ENCODE results near the gene TMEM63C.
"Not testable (repeated sequence)": the region's sequence is repeated elsewhere in the genome, so short reads cannot be mapped to it uniquely, and the experiment has no call there.

TMEM63C gene

GRCh38 chr14:77157740-77158139 is 23.9 kb upstream of the TMEM63C start:
- DNase-seq = no peak

- no peak for DNase-seq
These were observed 23.3 kb upstream of the TMEM63C start for GRCh38 chr14:77158175-77158881.

- DNase-seq = no peak
These were observed 22.7 kb upstream of the TMEM63C start for GRCh38 chr14:77158882-77159255.

- DNase-seq = no peak
These were observed 20.6 kb upstream of the TMEM63C start for GRCh38 chr14:77161011-77161410.

GRCh38 chr14:77170045-77170444 is 11.6 kb upstream of the TMEM63C start:
- DNase-seq = no peak

DNA sequence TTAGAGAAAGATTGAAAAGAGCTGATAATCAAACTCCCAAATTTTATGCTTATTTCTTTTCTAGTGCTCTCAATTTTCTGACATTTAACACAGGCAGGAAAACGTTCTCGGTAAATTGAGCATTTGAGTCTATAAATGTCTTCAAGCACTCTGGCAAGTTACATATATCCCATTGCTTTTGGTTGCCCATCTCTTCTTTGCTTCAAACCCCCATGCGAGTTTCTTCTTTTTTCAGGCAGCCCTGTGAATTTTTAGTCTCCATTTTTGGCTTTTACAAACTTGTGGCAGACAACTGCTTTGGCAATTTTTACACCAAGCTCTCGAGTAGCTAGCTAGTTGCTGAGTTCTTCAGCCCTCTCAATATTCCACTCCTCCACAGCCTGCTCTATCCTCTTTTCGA is 8.7 kb upstream of the TMEM63C start:
- DNase-seq = no peak

- DNase-seq = not testable (repeated sequence)
These were observed 7.5 kb upstream of the TMEM63C start for GRCh38 chr14:77173911-77174617.

- DNase-seq = no peak
These were observed 5.8 kb upstream of the TMEM63C start for GRCh38 chr14:77175843-77176242.

GRCh38 chr14:77177702-77178101 is 3.9 kb upstream of the TMEM63C start:
- DNase-seq = no peak

DNA sequence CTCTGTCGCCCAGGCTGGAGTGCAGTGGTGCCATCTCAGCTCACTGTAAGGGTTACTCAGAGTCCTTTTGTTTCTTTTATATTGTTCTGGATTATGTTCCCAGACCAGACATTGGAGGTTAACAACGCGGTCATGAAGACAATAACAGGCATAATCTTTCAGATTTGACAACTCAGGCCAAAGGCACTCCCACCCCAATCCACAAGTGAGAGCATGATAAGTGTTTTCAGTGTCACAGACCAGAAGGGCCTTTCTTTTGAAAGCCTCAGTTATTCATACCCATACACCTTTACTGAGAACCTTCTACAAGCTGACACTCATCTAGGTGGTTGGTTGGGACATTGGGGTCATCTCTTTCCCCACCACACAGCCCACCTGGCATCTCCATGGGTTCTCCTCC is 2.9 kb upstream of the TMEM63C start:
- no peak for DNase-seq

DNA sequence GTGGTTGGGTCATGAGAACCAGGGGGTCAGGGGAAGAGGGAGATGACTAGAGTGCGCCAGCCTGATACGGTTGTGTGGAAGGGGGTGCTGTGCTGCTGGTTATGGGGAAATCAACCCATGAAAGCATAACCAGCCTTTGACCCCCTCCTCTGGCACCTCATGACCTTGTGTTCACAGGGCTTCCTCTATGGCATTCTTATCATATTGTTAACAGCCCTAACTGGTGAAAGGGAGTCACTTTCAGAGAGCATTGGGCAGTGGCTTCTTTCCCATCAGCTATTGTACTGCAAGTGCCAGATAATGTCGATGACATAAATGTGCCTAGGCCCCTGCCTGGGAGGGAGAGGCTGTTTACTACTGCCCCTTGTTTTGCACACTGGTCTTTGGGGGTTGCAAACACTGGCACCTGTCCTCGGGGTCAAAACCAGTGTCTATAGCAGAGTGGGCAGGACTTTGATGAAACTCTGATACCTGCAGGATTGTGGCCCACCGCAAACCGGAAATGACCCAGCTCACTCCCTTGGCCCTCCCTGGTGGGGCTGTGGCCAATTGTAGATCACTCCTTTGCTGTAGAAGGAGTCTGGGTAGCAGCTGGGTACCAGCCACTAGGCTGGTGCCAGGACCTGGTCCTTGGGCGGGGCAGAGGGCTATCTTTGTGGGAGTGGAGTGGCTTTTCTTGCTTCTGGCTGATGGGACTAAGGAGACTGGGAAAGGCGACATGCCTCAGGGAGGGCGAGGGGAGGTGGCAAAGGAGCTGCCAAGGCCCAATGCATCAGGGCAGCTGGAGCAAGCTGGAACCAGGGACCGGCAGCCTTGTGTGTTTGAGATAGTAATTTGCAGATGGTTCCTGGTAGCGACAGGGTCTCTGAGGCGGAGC is 634 bp upstream of the TMEM63C start:
- no peak for DNase-seq

DNA sequence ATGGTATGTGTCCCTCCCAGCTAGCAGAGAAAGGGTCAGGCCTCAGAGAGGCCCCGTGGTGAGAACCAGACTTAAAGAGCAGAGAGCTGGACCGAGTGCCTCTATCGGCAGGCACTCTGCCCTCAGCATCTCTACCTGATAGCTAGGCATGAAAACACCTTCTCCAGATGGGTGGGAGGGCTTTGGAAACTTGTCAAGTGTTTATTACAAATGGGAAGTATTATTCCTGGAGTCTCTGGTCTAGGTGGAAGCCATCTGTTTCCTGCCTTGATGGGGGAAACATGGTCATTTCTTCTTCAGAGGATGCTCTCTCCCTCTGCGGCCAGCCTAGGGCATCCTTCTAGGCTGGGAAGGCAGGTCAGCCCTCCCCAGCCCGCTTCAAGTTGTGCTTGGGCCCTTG is 2.3 kb downstream of the TMEM63C start:
- no peak for DNase-seq

- no peak for DNase-seq
These were observed 2.9 kb downstream of the TMEM63C start for GRCh38 chr14:77184396-77185092.

- DNase-seq = no peak
These were observed 3.5 kb downstream of the TMEM63C start for GRCh38 chr14:77185093-77185465.

DNA sequence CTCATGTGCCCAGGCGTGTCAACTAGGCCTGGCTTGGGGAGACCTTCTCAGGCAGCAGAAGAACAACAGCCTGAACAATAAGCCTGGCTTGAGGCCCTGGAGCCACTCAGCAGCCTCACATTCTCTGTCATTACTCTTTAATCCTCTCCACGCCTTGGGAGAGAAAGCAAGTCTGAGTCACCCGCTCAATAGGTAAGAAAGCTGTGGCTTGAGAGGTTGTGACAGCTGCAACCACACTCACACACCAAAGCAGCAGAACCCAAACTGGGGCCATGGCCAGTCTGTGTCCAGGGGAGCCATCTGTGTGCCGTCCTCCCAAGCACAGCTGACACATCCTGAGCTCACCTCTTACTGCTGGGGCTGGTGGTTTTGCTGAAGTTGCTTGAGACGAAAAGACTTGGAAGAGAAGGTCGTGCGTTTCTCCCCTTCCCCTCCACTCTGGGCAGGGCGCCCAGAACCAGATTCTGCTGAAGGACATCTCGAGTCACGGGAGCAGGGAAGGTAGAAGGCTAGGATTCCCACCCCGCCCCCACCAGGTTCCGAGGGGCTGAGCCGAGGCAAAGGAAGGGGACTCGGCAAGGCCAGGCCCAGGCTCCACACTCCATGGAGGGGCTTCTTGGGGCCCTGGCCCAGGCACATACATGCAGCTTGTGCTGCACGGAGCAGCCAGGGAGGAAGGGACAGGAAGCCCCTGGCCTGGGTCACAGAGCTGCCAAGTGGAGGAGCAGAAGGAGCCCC is 5.5 kb downstream of the TMEM63C start:
- no peak for DNase-seq

GRCh38 chr14:77187649-77188012 is 6.0 kb downstream of the TMEM63C start:
- no peak for DNase-seq

DNA sequence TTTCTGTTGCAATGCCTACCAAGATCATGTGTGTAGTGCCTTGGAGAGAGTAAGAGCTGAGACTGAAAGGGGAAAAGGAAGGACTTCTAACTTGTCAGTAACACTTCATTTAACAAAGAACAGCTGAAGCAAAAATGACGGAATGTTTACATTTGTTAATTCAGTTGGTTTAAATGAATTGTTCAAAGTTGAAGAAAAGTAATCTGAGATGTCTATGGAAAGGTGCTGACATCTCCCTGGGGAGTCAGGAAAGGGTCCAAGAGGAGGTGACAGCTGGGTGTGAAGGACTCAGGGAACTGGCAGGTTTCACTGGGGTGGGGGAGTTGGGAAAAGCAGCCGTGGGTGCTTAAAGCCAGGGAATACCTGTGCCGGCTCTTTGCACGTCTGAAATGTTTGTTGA is 7.9 kb downstream of the TMEM63C start:
- no peak for DNase-seq

GRCh38 chr14:77190977-77191376 is 9.4 kb downstream of the TMEM63C start:
- no peak for DNase-seq

- no peak for DNase-seq
These were observed 13.1 kb downstream of the TMEM63C start for GRCh38 chr14:77194706-77195105.

- DNase-seq = no peak
These were observed 14.2 kb downstream of the TMEM63C start for GRCh38 chr14:77195766-77196165.

GRCh38 chr14:77197988-77198387 is 16.4 kb downstream of the TMEM63C start:
- DNase-seq = no peak

- no peak for DNase-seq
These were observed 17.0 kb downstream of the TMEM63C start for GRCh38 chr14:77198561-77198960.

Measured in right kidney (tissue), 1 donor.